Effector memory CD8-positive, alpha-beta T cell (primary cell): ENCODE results near the gene ADAMTS18.

Experiments
- ATAC-seq: fragments of 150-1000 bp; cut with Tn5 transposase; replicated peaks from 2 replicates; pipeline ENCODE4 v1.10.0; 2021; ENCODE audit warnings: mild to moderate bottlenecking, moderate library complexity
- DNase-seq, 3 experiments: peaks; one replicate each; pipeline ENCODE4 v3.0.0; 2021
- H3K27ac Mint-ChIP-seq, 2 donors: one replicate each; pipeline ENCODE4 v1.8.0; 2022; ENCODE audit warnings: mild to moderate bottlenecking in 2 of 2, mixed read lengths in 2 of 2, moderate library complexity in 2 of 2
- H3K27me3 Mint-ChIP-seq, 2 donors: one replicate each; pipeline ENCODE4 v1.8.0; 2022; ENCODE audit warnings: mixed read lengths in 2 of 2
- H3K36me3 Mint-ChIP-seq: one replicate; pipeline ENCODE4 v1.8.0; 2022; ENCODE audit warnings: mild to moderate bottlenecking, moderate library complexity, mixed read lengths; ENCODE audit not compliant: insufficient read depth
- H3K4me1 Mint-ChIP-seq, 2 donors: one replicate each; pipeline ENCODE4 v1.8.0; 2022; ENCODE audit warnings: low read depth in 2 of 2, mixed read lengths in 2 of 2
- H3K4me3 Mint-ChIP-seq, 2 donors: one replicate each; pipeline ENCODE4 v1.8.0; 2022; ENCODE audit warnings: mild to moderate bottlenecking in 2 of 2, mixed read lengths in 2 of 2, moderate library complexity in 2 of 2
- H3K9me3 Mint-ChIP-seq, 2 donors: one replicate each; pipeline ENCODE4 v1.8.0; 2022; ENCODE audit warnings: mixed read lengths in 2 of 2

Gene ADAMTS18

GRCh38 chr16:77450790-77451487 is 16.1 kb upstream of the ADAMTS18 start:
- Mint-ChIP-seq H3K36me3 (no peaks in the 10 kb centered on the region), H3K4me3 (no peak overlapping the region), H3K27me3 (peaks cover 0 to 15% of the 10 kb centered on the region in 2 donors), H3K4me1 (no peaks in the 10 kb centered on the region), H3K9me3 (peaks cover 0 to 3% of the 10 kb centered on the region in 2 donors), H3K27ac (no peak overlapping the region)
- no peak for DNase-seq
- ATAC-seq, result no peak

- Mint-ChIP-seq H3K27me3 (peaks cover 5 to 27% of the 10 kb centered on the region in 2 donors), H3K9me3 (peaks cover 0 to 3% of the 10 kb centered on the region in 2 donors), H3K27ac (no peak overlapping the region), H3K4me3 (no peak overlapping the region), H3K4me1 (no peaks in the 10 kb centered on the region), H3K36me3 (no peaks in the 10 kb centered on the region)
- DNase-seq (no peak), ATAC-seq (no peak)
Measured at GRCh38 chr16:77449208-77449607, 14.4 kb upstream of the ADAMTS18 start.

- Mint-ChIP-seq H3K36me3 (no peaks in the 10 kb centered on the region), H3K9me3 (no peaks in the 10 kb centered on the region), H3K27me3 (peaks cover 14 to 33% of the 10 kb centered on the region in 2 donors), H3K27ac (no peak overlapping the region), H3K4me3 (no peak overlapping the region), H3K4me1 (no peaks in the 10 kb centered on the region)
- no peak for DNase-seq
- no peak for ATAC-seq
Measured at GRCh38 chr16:77445324-77445723, 10.5 kb upstream of the ADAMTS18 start.

- H3K9me3 Mint-ChIP-seq, result no peaks in the 10 kb centered on the region
- peaks cover 14 to 33% of the 10 kb centered on the region in 2 donors for H3K27me3 Mint-ChIP-seq
- H3K4me3 Mint-ChIP-seq, result no peak overlapping the region
- no peak for ATAC-seq
- H3K4me1 Mint-ChIP-seq, result no peaks in the 10 kb centered on the region
- no peak overlapping the region for H3K27ac Mint-ChIP-seq
- no peak for DNase-seq
- H3K36me3 Mint-ChIP-seq, result no peaks in the 10 kb centered on the region
Measured at GRCh38 chr16:77444147-77444460, 9.3 kb upstream of the ADAMTS18 start.

- H3K36me3 Mint-ChIP-seq, result no peaks in the 10 kb centered on the region
- DNase-seq (no peak), ATAC-seq (no peak)
- no peaks in the 10 kb centered on the region for H3K4me1 Mint-ChIP-seq
- peaks cover 14 to 33% of the 10 kb centered on the region in 2 donors for H3K27me3 Mint-ChIP-seq
- H3K27ac Mint-ChIP-seq, result no peak overlapping the region
- no peak overlapping the region for H3K4me3 Mint-ChIP-seq
- no peaks in the 10 kb centered on the region for H3K9me3 Mint-ChIP-seq
Measured at GRCh38 chr16:77443357-77444146, 8.7 kb upstream of the ADAMTS18 start.

GRCh38 chr16:77442078-77442477 is 7.2 kb upstream of the ADAMTS18 start:
- Mint-ChIP-seq H3K4me1 (no peaks in the 10 kb centered on the region), H3K9me3 (no peaks in the 10 kb centered on the region), H3K36me3 (no peaks in the 10 kb centered on the region), H3K4me3 (no peak overlapping the region), H3K27me3 (peaks cover 14 to 30% of the 10 kb centered on the region in 2 donors), H3K27ac (no peak overlapping the region)
- ATAC-seq (no peak), DNase-seq (no peak)

GRCh38 chr16:77439106-77439505 is 4.3 kb upstream of the ADAMTS18 start:
- H3K4me1 Mint-ChIP-seq, result no peaks in the 10 kb centered on the region
- H3K9me3 Mint-ChIP-seq, result no peaks in the 10 kb centered on the region
- no peak overlapping the region for H3K4me3 Mint-ChIP-seq
- H3K27me3 Mint-ChIP-seq, result peaks cover 23 to 29% of the 10 kb centered on the region in 2 donors
- no peak for DNase-seq
- no peak for ATAC-seq
- no peaks in the 10 kb centered on the region for H3K36me3 Mint-ChIP-seq
- H3K27ac Mint-ChIP-seq, result no peak overlapping the region

- no peak overlapping the region for H3K4me3 Mint-ChIP-seq
- no peaks in the 10 kb centered on the region for H3K9me3 Mint-ChIP-seq
- no peak for DNase-seq
- no peak for ATAC-seq
- no peak overlapping the region for H3K27ac Mint-ChIP-seq
- no peaks in the 10 kb centered on the region for H3K36me3 Mint-ChIP-seq
- no peaks in the 10 kb centered on the region for H3K4me1 Mint-ChIP-seq
- H3K27me3 Mint-ChIP-seq, result peaks cover 24 to 28% of the 10 kb centered on the region in 2 donors
Measured at GRCh38 chr16:77437859-77438258, 3.0 kb upstream of the ADAMTS18 start.

GRCh38 chr16:77435272-77435820 is 512 bp upstream of the ADAMTS18 start:
- Mint-ChIP-seq H3K4me1 (no peaks in the 10 kb centered on the region), H3K36me3 (no peaks in the 10 kb centered on the region), H3K4me3 (no peak overlapping the region), H3K9me3 (no peaks in the 10 kb centered on the region), H3K27ac (no peak overlapping the region), H3K27me3 (peaks cover 24 to 32% of the 10 kb centered on the region in 2 donors)
- DNase-seq (no peak), ATAC-seq (no peak)

GRCh38 chr16:77434022-77434529 is 758 bp downstream of the ADAMTS18 start:
- Mint-ChIP-seq H3K4me3 (no peak overlapping the region), H3K36me3 (no peaks in the 10 kb centered on the region), H3K27ac (no peak overlapping the region)

GRCh38 chr16:77433146-77433545 is 1.7 kb downstream of the ADAMTS18 start:
- no peak for ATAC-seq
- Mint-ChIP-seq H3K36me3 (no peaks in the 10 kb centered on the region), H3K27me3 (peaks cover 29 to 40% of the 10 kb centered on the region in 2 donors)

More at GRCh38 chr16:77434022-77434529, 758 bp downstream of the ADAMTS18 start:
- H3K27me3 Mint-ChIP-seq, result peaks cover 26 to 40% of the 10 kb centered on the region in 2 donors
- H3K4me1 Mint-ChIP-seq, result no peaks in the 10 kb centered on the region
- no peak for ATAC-seq
- no peak for DNase-seq
- peaks cover 0 to 1% of the 10 kb centered on the region in 2 donors for H3K9me3 Mint-ChIP-seq

GRCh38 chr16:77432264-77432663 is 2.6 kb downstream of the ADAMTS18 start:
- Mint-ChIP-seq H3K27me3 (peaks cover 29 to 40% of the 10 kb centered on the region in 2 donors), H3K4me3 (no peak overlapping the region), H3K4me1 (no peaks in the 10 kb centered on the region), H3K36me3 (no peaks in the 10 kb centered on the region), H3K27ac (no peak overlapping the region), H3K9me3 (peaks cover 0 to 3% of the 10 kb centered on the region in 2 donors)
- ATAC-seq, result no peak
- no peak for DNase-seq

More at GRCh38 chr16:77433146-77433545, 1.7 kb downstream of the ADAMTS18 start:
- Mint-ChIP-seq H3K27ac (no peak overlapping the region), H3K9me3 (peaks cover 0 to 3% of the 10 kb centered on the region in 2 donors), H3K4me3 (no peak overlapping the region), H3K4me1 (no peaks in the 10 kb centered on the region)
- no peak for DNase-seq

GRCh38 chr16:77430787-77431585 is 3.8 kb downstream of the ADAMTS18 start:
- H3K27me3 Mint-ChIP-seq, result peaks cover 22 to 34% of the 10 kb centered on the region in 2 donors
- peaks cover 0 to 3% of the 10 kb centered on the region in 2 donors for H3K9me3 Mint-ChIP-seq
- no peaks in the 10 kb centered on the region for H3K36me3 Mint-ChIP-seq
- no peak overlapping the region for H3K27ac Mint-ChIP-seq
- ATAC-seq, result no peak
- H3K4me3 Mint-ChIP-seq, result no peak overlapping the region
- H3K4me1 Mint-ChIP-seq, result no peaks in the 10 kb centered on the region
- no peak for DNase-seq
